HG02973 (cell line): ENCODE results near the gene NID2.

ENCODE experiments used
- ATAC-seq: cut with Tn5 transposase; IDR thresholded peaks from one replicate; pipeline ENCODE4 v1.9.1; 2021; ENCODE audit warnings: moderate library complexity; ENCODE audit not compliant: unreplicated experiment

Gene NID2

GRCh38 chr14:52080158-52080800 lies 11.4 kb upstream of the NID2 start:
- ATAC-seq = no peak

- no peak for ATAC-seq
Observed at GRCh38 chr14:52079239-52079959, 10.5 kb upstream of the NID2 start.

GRCh38 chr14:52078721-52079120 lies 9.9 kb upstream of the NID2 start:
- no peak for ATAC-seq

GRCh38 chr14:52078095-52078531 lies 9.3 kb upstream of the NID2 start:
- ATAC-seq = no peak

- no peak for ATAC-seq
Observed at GRCh38 chr14:52077256-52077979, 8.6 kb upstream of the NID2 start.

- no peak for ATAC-seq
Observed at GRCh38 chr14:52076334-52076733, 7.5 kb upstream of the NID2 start.

GRCh38 chr14:52075371-52075770 lies 6.5 kb upstream of the NID2 start:
- ATAC-seq = no peak

GRCh38 chr14:52073251-52073650 lies 4.4 kb upstream of the NID2 start:
- ATAC-seq = no peak

GRCh38 chr14:52072266-52072780 lies 3.5 kb upstream of the NID2 start:
- ATAC-seq = no peak

GRCh38 chr14:52071675-52072074 lies 2.8 kb upstream of the NID2 start:
- no peak for ATAC-seq

GRCh38 chr14:52070051-52070431 lies 1.2 kb upstream of the NID2 start:
- no peak for ATAC-seq

GRCh38 chr14:52069307-52070050 lies 620 bp upstream of the NID2 start:
- ATAC-seq = no peak

- no peak for ATAC-seq
Observed at GRCh38 chr14:52067873-52068614, 815 bp downstream of the NID2 start.

GRCh38 chr14:52064174-52064573 lies 4.7 kb downstream of the NID2 start:
- ATAC-seq = no peak

GRCh38 chr14:52063052-52063462 lies 5.8 kb downstream of the NID2 start:
- ATAC-seq = no peak

- ATAC-seq = no peak
Observed at GRCh38 chr14:52061890-52062289, 7.0 kb downstream of the NID2 start.

- ATAC-seq = no peak
Observed at GRCh38 chr14:52061390-52061789, 7.5 kb downstream of the NID2 start.

GRCh38 chr14:52060080-52060479 lies 8.8 kb downstream of the NID2 start:
- no peak for ATAC-seq

GRCh38 chr14:52059649-52060048 lies 9.2 kb downstream of the NID2 start:
- ATAC-seq = no peak

GRCh38 chr14:52058341-52058740 lies 10.5 kb downstream of the NID2 start:
- ATAC-seq = no peak
